HG03060 (cell line): ENCODE measurements around the gene NSUN6.

ENCODE experiments used
- ATAC-seq: cut with Tn5 transposase; IDR thresholded peaks from one replicate; pipeline ENCODE4 v1.9.1; 2021; ENCODE audit warnings: low read depth, moderate number of reproducible peaks; ENCODE audit not compliant: unreplicated experiment

NSUN6 gene

GRCh38 chr10:18567343-18567856, 84.0 kb downstream of the NSUN6 start:
- ATAC-seq: no peak

GRCh38 chr10:18566177-18566576, 85.2 kb downstream of the NSUN6 start:
- no peak for ATAC-seq

DNA sequence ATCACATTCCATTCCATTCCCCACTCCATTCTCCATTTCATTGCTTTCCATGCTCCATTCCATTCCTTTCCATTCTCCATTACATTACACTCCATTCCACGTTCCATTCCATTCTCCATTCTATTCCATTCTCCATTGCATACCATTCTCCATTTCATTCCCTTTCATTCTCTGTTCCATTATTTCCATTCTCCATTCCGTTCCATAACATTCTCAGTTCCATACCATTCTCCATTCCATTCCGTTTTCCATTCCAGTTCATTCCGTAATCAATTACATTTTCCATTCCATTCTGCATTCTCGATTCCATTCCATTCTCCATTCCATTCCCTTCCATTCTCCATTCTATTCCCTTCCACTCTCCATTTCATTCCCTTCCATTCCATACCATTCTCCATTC, 86.4 kb downstream of the NSUN6 start:
- ATAC-seq: no peak

GRCh38 chr10:18563003-18563726, 88.2 kb downstream of the NSUN6 start:
- ATAC-seq: no peak

DNA sequence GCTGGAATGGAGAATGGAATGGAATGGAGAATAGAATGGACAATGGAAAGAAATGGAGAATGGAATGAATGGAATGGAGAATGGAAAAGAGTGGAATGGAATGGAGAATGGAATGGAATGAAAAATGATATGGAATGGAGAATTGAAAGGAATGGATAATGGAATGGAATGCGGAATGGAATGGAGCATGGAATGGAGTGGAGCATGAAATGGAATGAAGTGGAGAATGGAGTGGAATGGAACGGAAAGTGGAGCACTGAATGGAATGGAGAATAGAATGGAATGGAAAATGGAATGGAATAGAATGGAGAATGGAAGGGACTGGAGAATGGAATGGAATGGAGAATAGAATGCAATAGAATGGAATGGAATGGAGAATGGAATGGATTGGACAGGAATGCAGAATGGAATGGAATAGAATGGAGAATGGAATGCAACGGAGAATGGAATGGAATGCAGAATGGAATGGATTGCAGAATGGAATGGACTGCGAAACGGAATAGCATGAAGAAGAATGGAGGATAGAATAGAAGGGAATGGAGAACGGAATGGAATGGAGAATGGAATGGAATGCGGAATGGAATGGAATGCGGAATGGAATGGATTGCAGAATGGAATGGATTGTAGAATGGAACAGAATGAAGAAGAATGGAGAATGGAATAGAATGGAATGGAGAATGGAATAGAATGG, 89.4 kb downstream of the NSUN6 start:
- ATAC-seq: no peak

DNA sequence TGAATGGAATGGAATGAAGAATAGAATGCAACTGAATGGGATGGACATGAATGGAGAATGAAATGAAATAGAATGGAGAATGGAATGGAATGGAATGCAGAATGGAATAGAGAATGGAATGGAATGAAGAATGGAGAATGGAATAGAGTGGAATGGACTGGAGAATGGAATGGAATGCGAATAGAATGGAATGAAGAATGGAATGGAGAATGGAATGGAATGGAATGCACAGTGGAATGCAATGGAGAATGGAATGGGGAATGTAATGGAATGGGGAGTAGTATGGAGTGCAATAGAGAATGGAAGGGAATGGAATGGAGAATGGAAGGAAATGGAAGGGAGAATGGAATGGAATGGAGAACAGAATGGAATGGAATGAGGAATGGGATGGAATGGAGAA, 93.4 kb downstream of the NSUN6 start:
- no peak for ATAC-seq

GRCh38 chr10:18556522-18557147, 94.8 kb downstream of the NSUN6 start:
- no peak for ATAC-seq

DNA sequence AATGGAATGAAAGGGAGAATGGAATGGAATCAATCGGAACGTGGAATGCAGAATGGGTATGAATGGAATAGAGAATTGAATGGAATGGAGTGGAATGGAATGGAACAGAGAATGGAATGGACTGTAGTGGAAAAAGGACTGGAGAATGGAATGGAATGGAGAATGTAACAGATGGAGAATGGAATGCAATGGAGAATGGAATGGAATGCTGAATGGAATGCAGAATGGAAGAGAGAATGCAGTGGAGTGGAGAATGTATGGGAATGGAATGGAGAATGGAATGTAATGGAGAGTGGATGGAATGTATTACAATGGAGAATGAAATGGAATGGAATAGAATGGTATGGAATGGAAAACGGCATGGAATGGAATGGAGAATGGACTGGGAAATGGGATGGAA, 96.9 kb downstream of the NSUN6 start:
- no peak for ATAC-seq

DNA sequence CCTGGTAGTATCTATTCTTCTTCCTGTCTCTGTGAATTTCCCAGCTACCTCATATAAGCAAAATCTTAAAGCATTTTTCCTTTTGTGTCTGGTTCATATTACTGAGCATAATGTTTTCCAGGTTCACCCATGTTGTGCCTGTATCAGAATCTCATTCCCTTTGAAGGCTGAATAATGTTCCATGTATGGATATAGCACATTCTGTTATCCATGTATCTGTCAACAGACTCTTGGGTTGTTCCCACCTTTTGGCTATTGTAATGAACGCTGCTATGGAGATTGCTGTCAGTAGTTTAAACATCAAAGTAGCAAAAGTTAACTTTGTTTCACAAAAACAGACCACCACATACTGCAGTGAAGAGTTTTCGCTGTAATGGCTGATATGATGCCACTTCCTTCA, 99.9 kb downstream of the NSUN6 start:
- ATAC-seq: no peak

DNA sequence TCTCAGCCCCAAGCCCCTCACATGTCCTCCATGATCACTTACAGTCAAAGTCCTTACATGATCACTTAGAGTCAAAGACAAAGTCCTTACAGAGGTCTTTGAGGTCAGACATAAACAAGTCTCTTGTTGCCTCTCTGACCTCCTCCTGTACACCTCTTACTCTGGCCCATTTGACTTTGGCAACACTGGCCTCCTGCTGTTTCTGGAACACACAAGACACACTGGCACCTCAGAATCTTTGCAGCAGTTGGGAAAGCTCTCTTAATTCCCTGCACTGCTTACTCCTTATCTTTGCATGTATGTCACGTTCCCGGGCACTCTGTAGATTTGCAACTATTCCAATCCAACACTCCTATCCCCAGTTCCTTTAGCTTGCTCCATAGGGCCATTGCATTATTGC, 102.3 kb downstream of the NSUN6 start:
- no peak for ATAC-seq

- ATAC-seq: no peak
Observed at GRCh38 chr10:18545621-18546305, 105.6 kb downstream of the NSUN6 start.

- no peak for ATAC-seq
Observed at GRCh38 chr10:18542832-18543231, 108.6 kb downstream of the NSUN6 start.

DNA sequence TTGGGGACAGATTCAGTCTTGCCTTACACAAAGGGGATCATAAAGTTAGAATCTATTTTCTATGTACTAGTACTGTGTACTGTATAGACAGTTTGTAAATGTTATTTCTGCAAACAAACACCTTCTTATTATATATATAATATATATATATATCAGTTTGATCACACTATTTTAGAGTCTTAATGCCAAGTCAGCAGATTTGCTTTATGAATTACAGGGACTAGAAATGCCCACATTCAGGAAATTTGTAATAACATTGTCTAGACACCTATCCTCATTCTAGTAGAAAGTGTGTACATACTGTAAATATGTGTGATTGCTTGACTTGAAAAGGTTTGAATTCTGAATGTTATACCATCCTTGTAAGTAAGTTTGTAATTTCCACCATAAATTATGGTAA, 111.2 kb downstream of the NSUN6 start:
- no peak for ATAC-seq

GRCh38 chr10:18539335-18539734, 112.1 kb downstream of the NSUN6 start:
- ATAC-seq: no peak

GRCh38 chr10:18533896-18534295, 117.5 kb downstream of the NSUN6 start:
- ATAC-seq: no peak

DNA sequence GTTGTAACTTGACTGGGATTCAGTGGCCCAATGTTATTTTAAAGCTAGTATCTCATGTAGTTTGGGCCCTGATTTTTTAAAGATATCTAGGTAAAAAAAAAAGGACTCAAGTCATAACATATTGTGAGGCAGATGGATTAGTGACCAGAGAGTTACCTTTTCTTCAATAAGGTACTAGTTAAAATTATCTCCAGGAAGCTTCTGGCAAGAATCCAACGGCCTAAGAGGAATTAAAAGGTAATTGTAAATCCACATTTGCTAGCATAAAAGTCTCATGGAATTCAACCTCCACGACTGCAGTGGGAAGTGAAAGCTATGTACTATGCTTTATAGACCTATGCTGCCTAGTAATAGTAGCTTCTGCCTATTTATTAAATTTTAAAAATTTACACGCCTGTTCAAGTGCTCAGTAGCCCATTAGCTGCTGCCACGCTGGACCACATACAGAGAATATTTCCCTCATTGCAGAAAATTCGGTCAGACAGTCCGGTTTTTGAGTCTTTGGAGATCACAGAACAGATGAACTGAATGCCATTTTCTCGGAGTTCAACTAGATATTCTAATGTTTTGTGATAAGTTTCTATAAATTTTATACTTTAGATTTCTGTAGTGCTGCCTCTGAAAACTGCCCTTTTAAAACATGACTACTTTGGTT, 118.4 kb downstream of the NSUN6 start:
- no peak for ATAC-seq

DNA sequence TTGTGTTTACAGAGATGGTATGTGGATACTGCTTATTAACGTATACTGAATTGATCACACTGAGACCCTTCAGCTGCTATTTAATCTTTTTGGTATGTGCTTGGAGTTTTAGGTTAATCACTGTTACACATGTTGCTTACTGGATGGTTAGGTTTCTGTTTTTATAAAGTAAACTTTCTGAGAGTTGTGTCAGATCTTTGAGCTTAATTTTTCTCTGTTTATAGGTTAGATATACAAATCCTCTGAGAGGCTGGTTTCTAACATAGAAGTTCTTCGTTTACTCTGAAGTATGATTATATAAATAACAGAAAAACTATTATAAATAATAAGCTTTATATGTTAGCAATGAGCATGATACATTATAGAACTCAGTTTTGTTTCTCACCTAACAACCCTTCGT, 123.1 kb downstream of the NSUN6 start:
- ATAC-seq: no peak

DNA sequence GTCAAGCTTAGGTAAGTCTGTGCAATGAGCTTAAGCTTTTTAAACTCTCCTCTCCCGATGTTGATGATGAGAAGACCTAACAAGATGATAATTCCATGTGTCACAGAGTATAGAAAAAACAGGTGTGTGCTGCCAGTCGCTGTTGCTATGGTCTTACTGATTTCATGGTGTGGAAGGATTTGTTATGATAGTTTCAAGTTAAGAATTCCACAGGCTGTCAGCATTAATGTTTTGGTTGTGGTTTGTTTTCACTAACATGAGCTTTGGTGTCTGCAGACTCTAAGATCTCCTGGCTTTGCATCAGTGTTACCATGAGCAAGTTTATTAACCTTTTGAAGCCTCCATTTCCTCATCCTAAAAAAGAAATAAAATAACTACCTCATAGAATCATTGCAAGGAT, 123.7 kb downstream of the NSUN6 start:
- no peak for ATAC-seq

DNA sequence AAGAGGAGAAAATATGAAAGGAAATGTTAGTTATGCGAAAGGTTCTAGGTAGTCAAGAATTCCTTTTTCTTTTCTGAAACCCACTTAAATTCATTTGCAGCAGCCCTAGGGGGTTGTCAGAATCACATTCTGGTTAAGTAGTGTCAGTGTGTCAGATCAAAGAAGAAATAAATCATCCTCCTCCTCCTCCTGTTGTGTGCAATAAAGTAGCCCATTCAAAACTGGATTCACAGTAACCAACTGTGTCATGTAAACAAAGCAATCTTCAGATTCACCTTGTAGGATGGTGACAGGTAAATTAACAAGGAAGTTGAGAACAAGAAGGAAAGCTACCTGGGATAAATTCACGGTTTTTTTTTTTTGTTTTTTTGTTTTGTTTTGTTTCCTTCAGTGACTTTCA, 127.5 kb downstream of the NSUN6 start:
- ATAC-seq: no peak

DNA sequence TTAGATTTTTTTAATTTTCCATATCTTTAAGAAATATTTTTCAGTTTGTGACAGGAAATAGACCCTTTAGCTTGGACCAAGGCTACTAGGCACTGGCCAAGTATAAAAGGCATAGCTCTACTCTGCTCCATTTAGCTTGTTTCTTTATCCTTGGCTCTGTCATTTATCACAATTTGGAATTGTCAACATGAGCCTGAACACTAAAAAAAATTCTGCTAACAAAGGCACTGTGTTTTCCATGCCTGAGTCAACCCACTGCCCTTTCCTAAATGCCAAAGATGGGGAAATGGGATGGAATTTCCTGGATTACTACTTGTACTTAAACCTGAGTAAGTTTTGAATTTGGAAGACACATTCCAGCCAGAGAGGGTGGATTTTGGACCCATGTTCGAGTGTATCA, 128.4 kb downstream of the NSUN6 start:
- no peak for ATAC-seq

DNA sequence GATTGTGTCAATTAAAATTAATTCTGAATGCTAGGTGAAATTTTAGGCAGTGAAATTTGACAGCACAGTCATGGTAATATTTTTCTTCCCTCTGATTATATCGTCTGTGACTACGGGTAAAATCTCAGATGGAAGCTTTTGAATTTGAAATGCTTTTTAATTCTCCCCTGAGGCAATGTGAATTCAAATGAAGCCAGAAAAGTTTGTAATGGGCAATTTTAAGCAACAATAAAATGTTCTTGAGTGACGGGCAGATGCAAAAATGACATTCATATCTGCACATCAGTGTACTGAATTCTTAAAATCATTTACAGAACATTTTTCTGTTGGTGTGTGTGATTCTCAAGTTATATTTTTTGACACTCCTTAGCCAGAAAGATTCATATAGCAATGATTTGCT, 134.5 kb downstream of the NSUN6 start:
- ATAC-seq: no peak
